Thyroid gland (tissue), 4 donors: Measurements from ENCODE around the gene CLEC6A. TPM values are rescaled to one million over a fixed set of nuclear protein-coding genes. Genes with fewer than 3 reads are reported as not detected.
"Not testable (repeated sequence)": the region's sequence is repeated elsewhere in the genome, so short reads cannot be mapped to it uniquely, and the experiment has no call there.

Experiments
- DNase-seq, 2 donors: peaks; one replicate each; pipeline ENCODE4 v3.0.0-alpha.2; 2019
- H3K27ac ChIP-seq, 3 donors: fragments of 200-600 bp; sonication (generic); 1 replicate in 2 of 3; 2 replicates in 1 of 3; pipeline ENCODE4 v1.5.1; 2016 to 2019; ENCODE audit warnings: mild to moderate bottlenecking in 1 of 3, moderate library complexity in 1 of 3
- H3K27me3 ChIP-seq: fragments of 200-600 bp; sonication (generic); one replicate; pipeline ENCODE4 v1.5.1; 2019
- H3K36me3 ChIP-seq, 2 donors: fragments of 200-600 bp; sonication (generic); one replicate each; pipeline ENCODE4 v1.5.1; 2016 to 2019
- H3K4me1 ChIP-seq, 2 donors: fragments of 200-600 bp; sonication (generic); one replicate each; pipeline ENCODE4 v1.5.1; 2017 to 2019
- H3K4me3 ChIP-seq, 3 donors: fragments of 200-600 bp; sonication (generic); replicated peaks in 1 of 3; 1 replicate in 2 of 3; 2 replicates in 1 of 3; pipeline ENCODE4 v1.5.1; 2016; ENCODE audit warnings: mild to moderate bottlenecking in 1 of 3
- H3K9me3 ChIP-seq: fragments of 200-600 bp; sonication (generic); one replicate; pipeline ENCODE4 v1.5.1; 2017
- POLR2A ChIP-seq, 2 donors: fragments of 450-650 bp; IDR thresholded peaks; one replicate each; pipeline ENCODE4 v1.6.1; 2017; ENCODE audit warnings: antibody characterized with exemption in 2 of 2, mild to moderate bottlenecking in 2 of 2, moderate library complexity in 1 of 2
- WGBS, 2 donors: methylation state at CpG; one replicate each; pipeline ENCODE4 v1.1.5; 2017; 5-methylcytosine and 5-hydroxymethylcytosine counted together
- intact Hi-C: fragments of 100-400 bp; cut with DNase I; formaldehyde crosslinking; loops from one replicate; pipeline ENCODE4 v1.15.1; 2023
- total RNA-seq, 4 donors: library from RNA; depleted of rRNA; stranded (reverse); fragments of >200 nt; gene quantifications; one replicate each; pipeline ENCODE4 v1.2.3, GENCODE V29; 2016
- TF ChIP-seq, protein P1 (sequence below), 6 experiments: fragments of 200-600 bp in 3 of 6; fragments of 450-650 bp in 3 of 6; sonication (generic) in 3 of 6; IDR thresholded peaks; one replicate each; pipeline ENCODE4 v1.5.1; 2016 to 2019; ENCODE audit warnings: antibody characterized with exemption in 6 of 6, mild to moderate bottlenecking in 2 of 6, inconsistent platforms in 1 of 6, moderate library complexity in 1 of 6

CLEC6A gene
- total RNA-seq: under 1 TPM in 1 of 4 donors, not detected in 3; 0.79 TPM

DNA sequence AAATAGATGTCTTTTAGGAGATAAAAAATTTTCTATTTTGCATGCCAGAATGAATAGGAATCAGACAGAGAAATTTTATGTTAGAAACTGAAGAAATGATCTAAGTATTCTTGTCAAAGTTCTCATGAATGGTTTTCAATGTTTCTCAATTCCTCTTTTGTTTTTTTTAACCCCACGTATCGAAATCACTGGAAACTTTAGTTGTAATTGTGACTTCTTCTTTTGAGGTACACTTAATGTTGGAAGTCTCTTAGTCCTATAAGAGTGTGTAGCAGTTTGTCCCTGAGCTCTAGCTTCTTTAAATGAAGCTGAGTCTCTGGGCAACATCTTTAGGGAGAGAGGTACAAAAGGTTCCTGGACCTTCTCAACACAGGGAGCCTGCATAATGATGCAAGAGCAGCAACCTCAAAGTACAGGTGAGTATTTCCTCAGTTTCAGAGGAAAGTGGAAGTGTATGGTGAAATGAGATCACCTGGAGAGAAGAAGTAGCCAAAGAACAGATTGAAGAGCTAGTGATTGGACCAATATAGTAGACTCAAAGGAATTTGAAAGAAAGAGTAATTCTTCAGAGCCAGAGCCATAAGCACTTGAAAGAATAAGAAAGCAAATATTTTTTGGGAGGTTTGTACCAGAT, at the start of gene CLEC6A:
TSS of gene CLEC6A (plus strand) at position 236 of the 634 bp plus-strand sequence. CDS start at position 386, 150 bp downstream.
- H3K27me3 ChIP-seq: no peaks in the 10 kb centered on the region
- no peaks in the 10 kb centered on the region for H3K4me1 ChIP-seq
- H3K9me3 ChIP-seq: no peaks in the 10 kb centered on the region
- intact Hi-C loops: no loop called here
- no peaks in the 10 kb centered on the region for H3K36me3 ChIP-seq
- 71 to 87% methylated on average over 2 of the region's 2 CpGs for WGBS, 2 donors
- no peak for DNase-seq
- no peak for TF ChIP-seq POLR2A (IDR thresholded peaks at IDR 0.05)
- TF ChIP-seq, protein P1, sequence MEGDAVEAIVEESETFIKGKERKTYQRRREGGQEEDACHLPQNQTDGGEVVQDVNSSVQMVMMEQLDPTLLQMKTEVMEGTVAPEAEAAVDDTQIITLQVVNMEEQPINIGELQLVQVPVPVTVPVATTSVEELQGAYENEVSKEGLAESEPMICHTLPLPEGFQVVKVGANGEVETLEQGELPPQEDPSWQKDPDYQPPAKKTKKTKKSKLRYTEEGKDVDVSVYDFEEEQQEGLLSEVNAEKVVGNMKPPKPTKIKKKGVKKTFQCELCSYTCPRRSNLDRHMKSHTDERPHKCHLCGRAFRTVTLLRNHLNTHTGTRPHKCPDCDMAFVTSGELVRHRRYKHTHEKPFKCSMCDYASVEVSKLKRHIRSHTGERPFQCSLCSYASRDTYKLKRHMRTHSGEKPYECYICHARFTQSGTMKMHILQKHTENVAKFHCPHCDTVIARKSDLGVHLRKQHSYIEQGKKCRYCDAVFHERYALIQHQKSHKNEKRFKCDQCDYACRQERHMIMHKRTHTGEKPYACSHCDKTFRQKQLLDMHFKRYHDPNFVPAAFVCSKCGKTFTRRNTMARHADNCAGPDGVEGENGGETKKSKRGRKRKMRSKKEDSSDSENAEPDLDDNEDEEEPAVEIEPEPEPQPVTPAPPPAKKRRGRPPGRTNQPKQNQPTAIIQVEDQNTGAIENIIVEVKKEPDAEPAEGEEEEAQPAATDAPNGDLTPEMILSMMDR (IDR thresholded peaks at IDR 0.05): no peak
- no peak within 1 kb of the TSS for H3K4me3 ChIP-seq
- no peak within 1 kb of the TSS for H3K27ac ChIP-seq

DNA sequence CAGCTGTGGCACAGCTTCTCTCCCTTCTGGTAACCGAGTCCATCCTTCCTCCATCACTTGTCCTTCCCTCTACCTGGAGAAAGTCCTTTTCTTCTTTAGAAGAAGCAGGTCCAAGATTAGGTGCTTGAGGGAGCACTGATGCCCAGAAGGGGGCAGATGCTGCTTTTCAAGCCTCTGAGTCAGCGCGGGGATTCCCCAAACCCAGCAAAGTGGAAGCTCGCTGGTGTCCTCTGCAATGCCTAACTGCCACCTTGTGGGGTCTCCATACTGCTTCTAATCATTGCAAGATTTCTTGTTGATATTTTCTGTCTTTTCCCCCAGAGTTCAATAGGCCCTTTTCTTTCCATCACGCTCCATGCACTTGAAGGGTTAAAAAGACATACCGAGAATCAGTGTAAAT, 36.2 kb upstream of the CLEC6A start:
- DNase-seq, H3K27me3 ChIP-seq, H3K27ac ChIP-seq, H3K4me3 ChIP-seq, H3K4me1 ChIP-seq, H3K9me3 ChIP-seq, intact Hi-C loops, H3K36me3 ChIP-seq: not testable (repeated sequence)
- no CpG with 5 or more reads among the region's 6 CpGs for WGBS, 2 donors

GRCh38 chr12:8420506-8420905, 35.3 kb upstream of the CLEC6A start:
- H3K4me1 ChIP-seq: no peaks in the 10 kb centered on the region
- no peaks in the 10 kb centered on the region for H3K9me3 ChIP-seq
- H3K36me3 ChIP-seq: no peaks in the 10 kb centered on the region
- TF ChIP-seq, protein P1 (IDR thresholded peaks at IDR 0.05): no peak
- no peak for TF ChIP-seq POLR2A (IDR thresholded peaks at IDR 0.05)
- intact Hi-C loops: no loop called here
- H3K27ac ChIP-seq: no peak overlapping the region
- H3K27me3 ChIP-seq: no peaks in the 10 kb centered on the region
- no peak for DNase-seq
- WGBS, 2 donors: no CpG with 5 or more reads among the region's 10 CpGs
- no peak overlapping the region for H3K4me3 ChIP-seq

DNA sequence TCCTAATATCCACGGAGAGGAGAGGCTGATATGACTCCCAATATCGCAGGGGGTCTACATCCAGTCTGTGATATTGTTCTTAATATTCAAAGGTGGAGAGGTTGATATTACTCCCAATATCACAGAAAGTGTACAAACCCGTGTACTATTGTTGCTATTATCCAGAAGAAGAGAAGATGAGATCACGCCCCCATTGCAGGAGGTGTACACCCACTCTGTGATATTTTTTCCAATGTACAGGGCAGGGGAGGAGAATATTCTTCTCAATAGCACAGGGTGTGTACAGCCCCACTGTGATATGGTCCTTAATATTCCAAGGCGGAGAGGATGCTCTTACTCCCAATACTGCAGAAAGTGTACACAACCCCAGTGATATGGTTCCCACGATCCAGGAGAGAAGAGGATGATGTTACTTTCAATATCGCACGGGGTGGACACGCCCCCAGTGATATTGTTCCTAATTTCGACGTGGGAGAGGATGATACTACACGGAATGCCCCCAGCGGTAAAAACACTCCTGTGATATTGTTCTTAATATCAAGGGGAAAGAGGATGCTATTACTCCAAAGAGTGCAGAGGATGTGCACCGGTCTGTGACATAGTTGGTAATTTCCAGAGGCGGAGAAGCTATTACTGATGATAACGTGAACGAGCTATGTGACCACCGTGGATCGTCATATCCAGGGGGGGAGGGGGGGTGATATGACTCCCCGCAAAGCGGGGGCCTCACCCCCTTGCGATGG, 11.1 kb upstream of the CLEC6A start:
- not testable (repeated sequence) for DNase-seq, H3K4me3 ChIP-seq
- 92 to 95% methylated on average over 19 of the region's 22 CpGs for WGBS, 2 donors

DNA sequence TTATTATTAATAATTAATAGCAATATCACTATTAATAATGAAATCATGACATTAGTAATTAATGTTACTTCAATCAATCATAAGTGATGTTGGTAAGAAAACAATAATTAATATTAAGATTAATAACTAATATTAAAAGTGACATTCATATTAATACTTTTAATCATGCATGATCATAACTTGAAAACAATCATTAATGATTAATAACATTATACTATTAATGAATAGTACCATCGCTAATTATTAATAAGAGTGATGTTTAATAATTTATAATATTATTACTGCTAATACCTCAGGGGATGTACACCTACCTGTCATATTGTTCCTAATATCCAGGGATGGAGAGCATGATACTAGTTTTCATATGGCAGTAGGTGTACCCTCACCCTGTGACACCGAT, 10.0 kb upstream of the CLEC6A start:
- TF ChIP-seq, protein P1 (IDR thresholded peaks at IDR 0.05): no peak
- TF ChIP-seq POLR2A (IDR thresholded peaks at IDR 0.05): no peak
- H3K9me3 ChIP-seq: no peaks in the 10 kb centered on the region
- H3K4me3 ChIP-seq: no peak overlapping the region
- no peaks in the 10 kb centered on the region for H3K4me1 ChIP-seq
- 97 to 99% methylated on average over 2 of the region's 2 CpGs for WGBS, 2 donors
- intact Hi-C loops: no loop called here
- no peaks in the 10 kb centered on the region for H3K36me3 ChIP-seq
- DNase-seq: no peak
- H3K27me3 ChIP-seq: no peaks in the 10 kb centered on the region
- no peak overlapping the region for H3K27ac ChIP-seq

More for the DNA sequence above, 11.1 kb upstream of the CLEC6A start:
- H3K4me1 ChIP-seq, H3K9me3 ChIP-seq, H3K27ac ChIP-seq, H3K27me3 ChIP-seq, intact Hi-C loops, H3K36me3 ChIP-seq: not testable (repeated sequence)
